Testis (tissue), 2 donors: ENCODE results near the gene EXOC5.

Experiments used
- CTCF ChIP-seq, 3 experiments: fragments of 450-650 bp in 2 of 3; fragments of 200-600 bp in 1 of 3; sonication (generic) in 1 of 3; IDR thresholded peaks; one replicate each; pipeline ENCODE4 v1.5.1; 2016 to 2019; ENCODE audit warnings: antibody characterized with exemption in 3 of 3, mild to moderate bottlenecking in 2 of 3, moderate library complexity in 1 of 3
- POLR2A ChIP-seq: fragments of 450-650 bp; IDR thresholded peaks from one replicate; pipeline ENCODE4 v1.6.1; 2017; ENCODE audit warnings: antibody characterized with exemption, mild to moderate bottlenecking, moderate library complexity

GRCh38 chr14:57262117-57262516, 6.6 kb downstream of the EXOC5 start:
- no peak for TF ChIP-seq CTCF (IDR thresholded peaks at IDR 0.05)
- TF ChIP-seq POLR2A = no peak
